ENCODE results near the gene ZMYND11.
"Not testable (repeated sequence)": the region's sequence is repeated elsewhere in the genome, so short reads cannot be mapped to it uniquely, and the experiment has no call there.

ZMYND11 gene

DNA sequence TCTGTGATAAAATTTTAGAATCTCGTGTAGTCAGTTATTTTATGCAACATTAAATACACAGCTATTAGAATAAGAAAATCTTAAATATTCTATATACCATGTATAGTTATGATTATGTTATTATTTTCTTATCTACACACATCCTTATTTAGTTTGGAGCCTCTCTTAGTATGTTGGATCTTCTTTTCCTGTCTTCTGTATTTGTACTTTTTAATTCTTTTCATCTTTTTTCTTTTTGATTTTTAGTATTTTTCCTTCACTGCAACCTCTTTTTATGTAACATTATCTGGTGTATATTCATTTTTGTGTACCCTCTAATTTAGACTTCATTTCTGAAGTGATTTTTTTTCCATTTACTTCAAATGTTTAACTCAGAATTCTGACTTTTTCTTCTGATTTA is 48.9 kb downstream of the ZMYND11 start:
- in situ Hi-C loops (cut with HindIII; ENCODE audit: low pct_ligation_motif_present, low pct_unique_long_range_greater_than_20kb, low sequenced_read_pairs), result no loop called here
- DNase-seq, result no peak

DNA sequence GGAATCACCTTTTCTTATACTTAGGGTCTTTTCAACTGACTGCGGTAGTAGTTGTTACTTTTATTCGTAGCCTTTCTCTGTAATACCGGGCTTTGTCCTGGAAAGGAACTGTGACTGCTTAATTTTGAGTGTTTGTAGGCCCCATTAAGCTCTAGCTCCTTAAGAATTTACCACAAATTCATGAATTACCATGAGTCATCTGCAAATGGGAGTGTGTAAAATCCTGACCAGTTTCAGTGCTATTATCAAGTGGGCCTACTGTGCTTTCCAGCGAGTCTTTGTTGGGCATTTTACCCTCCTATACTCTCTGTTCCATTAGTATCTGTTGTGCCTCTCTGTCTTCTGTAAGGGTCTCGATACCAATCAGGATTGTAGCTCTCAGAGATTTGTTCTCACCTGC is 49.7 kb downstream of the ZMYND11 start:
- peak; percentile 6 for DNase-seq
- in situ Hi-C loops (cut with HindIII; ENCODE audit: low pct_ligation_motif_present, low pct_unique_long_range_greater_than_20kb, low sequenced_read_pairs), result no loop called here

DNA sequence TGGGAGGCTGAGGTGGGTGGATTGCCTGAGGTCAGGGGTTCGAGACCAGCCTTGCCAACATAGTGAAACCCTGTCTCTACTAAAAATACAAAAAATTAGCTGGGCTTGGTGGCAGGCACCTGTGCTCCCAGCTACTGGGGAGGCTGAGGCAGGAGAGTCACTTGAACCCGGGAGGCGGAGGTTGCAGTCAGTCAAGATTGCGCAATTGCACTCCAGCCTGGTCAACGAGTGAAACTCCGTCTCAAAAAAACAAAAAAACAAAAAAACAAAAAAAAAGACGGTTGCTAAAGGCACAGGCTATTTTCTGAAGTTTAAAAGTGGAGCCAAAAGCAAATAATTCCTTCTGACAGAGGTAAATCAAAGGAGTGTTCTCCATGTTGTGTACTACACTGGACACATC is 50.3 kb downstream of the ZMYND11 start:
- in situ Hi-C loops (cut with HindIII; ENCODE audit: low pct_ligation_motif_present, low pct_unique_long_range_greater_than_20kb, low sequenced_read_pairs); DNase-seq: not testable (repeated sequence)

DNA sequence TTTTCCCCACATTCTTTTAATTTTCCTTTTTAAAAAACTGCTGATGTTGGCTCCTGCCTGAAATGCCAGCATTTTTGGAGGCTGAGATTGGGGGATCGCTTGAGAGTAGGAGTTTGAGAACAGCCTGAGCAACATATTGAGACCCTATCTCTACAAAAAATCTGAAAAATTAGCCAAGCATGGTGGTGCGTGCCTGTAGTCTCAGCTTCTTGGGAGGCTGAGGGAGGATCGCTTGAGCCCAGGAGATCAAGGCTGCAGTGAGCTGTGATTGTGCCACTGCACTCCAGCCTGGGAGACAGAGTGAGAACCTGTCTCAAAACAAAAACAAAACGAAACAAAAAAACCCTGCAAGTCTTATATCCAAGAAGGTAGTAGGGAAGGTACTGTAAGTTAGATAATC is 51.7 kb downstream of the ZMYND11 start:
- in situ Hi-C loops (cut with HindIII; ENCODE audit: low pct_ligation_motif_present, low pct_unique_long_range_greater_than_20kb, low sequenced_read_pairs), result no loop called here
- no peak for DNase-seq

DNA sequence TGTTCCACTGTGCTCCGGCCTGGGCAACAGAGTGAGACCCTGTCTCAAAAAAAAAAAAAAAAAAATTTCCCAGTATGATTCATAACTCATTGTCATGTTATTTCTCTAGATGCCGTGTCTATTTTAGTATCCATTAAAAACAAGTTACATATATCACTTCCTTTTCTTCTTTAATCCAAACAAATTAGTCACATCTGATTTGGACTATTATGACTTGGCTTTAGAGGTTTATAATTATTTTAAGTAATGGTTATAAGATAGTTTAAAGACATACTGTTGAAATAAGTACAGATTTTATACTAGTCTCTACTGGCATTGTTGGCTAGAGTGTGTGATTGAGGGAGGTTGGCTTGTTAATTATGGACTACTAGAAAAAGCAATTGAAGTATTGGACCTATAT is 53.3 kb downstream of the ZMYND11 start:
- in situ Hi-C loops (cut with HindIII; ENCODE audit: low pct_ligation_motif_present, low pct_unique_long_range_greater_than_20kb, low sequenced_read_pairs), result no loop called here
- DNase-seq, result no peak

DNA sequence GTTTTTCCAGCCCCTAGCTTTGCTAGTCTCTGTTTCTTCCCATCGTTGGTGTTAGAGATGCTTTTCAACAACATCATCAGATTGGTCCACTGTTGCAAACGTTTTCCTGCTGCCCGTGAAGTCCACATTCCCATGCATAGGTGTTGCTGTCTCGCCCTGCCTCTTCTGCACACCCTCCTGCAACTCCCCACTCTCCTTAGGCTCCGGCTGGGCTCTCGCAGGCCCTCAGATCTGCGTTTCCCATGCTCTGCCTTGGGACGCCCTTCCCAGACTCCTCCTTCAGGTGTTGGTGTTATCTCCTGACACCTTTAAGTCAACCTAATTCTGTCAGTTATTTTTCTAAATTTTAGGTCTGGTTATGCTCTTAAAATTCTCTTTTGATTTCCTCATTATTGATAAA is 55.0 kb downstream of the ZMYND11 start:
- in situ Hi-C loops (cut with HindIII; ENCODE audit: low pct_ligation_motif_present, low pct_unique_long_range_greater_than_20kb, low sequenced_read_pairs), result no loop called here
- DNase-seq, result no peak

DNA sequence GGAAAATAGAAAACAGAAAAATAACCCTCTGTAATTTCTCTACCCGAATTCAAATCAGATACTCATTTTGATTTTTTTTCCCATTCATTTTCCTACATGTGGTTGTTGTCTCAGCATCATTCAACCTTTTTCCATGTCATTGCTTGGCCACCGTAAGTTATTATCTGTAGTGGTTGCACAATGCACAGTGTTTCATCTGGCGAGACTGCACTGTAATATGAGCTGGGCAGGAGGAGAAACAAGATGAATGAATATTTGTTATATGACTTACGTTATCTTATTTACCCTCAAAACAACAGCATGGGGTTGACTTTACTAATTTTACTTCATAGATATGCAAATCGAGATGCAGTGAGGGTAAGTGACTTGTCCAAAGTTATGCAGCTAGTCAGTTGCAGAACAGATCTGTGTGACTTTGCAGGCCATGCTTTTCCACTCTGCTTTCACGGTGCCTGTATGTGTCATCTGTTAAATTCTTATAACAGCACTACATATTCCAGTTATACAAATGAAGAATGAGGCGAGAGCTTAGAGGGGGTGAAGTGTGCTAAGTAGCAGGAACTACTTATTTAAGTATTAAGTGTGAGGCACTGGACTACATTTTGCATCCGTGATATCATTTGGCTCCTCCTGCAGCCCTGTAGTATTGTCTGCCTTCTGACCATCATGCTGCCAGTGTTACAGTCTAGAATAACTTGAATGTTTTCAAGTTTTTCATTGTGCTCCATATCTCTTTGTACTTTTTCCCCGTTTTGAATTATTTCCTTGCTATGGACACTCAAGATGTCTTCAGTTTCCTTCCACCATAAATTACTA is 56.7 kb downstream of the ZMYND11 start:
- DNase-seq, result no peak
- in situ Hi-C loops (cut with HindIII; ENCODE audit: low pct_ligation_motif_present, low pct_unique_long_range_greater_than_20kb, low sequenced_read_pairs), result no loop called here

DNA sequence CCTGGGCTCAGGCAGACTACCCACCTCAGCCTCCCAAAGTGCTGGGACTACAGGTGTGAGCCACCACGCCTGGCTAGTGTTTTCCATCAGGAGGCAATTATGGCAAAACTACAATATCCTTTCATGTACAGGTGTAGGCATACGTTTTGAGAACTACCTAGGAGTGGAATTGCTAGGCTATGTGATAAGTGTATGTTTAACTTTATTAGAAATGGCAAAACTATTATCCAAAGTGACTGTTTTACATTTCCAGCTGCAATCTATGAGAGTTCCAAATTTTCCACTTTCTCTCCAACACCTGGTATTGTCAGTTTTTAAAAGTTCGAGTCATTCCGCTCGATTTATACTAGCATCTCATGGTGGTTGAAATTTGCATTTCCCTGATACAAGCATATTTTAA is 59.0 kb downstream of the ZMYND11 start:
- no peak for DNase-seq
- in situ Hi-C loops (cut with HindIII; ENCODE audit: low pct_ligation_motif_present, low pct_unique_long_range_greater_than_20kb, low sequenced_read_pairs), result no loop called here

DNA sequence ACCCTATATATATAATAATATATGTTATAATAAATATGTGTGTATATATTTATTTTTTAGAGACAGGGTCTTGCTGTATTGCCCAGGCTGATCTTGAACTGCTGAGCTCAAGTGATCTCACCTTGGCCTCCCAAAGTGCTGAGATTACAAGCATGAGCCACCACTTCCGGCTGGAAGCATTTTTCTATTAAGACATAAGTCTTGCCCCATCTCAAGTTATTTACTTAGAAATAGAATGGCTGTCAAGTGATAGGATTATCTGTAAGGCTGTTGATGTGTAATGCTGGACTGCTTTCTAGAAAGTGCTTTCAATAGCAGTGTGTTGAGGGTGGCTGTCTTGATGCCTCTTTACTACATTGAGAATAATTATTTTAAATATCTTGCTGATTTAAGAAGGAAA is 65.2 kb downstream of the ZMYND11 start:
- in situ Hi-C loops (cut with HindIII; ENCODE audit: low pct_ligation_motif_present, low pct_unique_long_range_greater_than_20kb, low sequenced_read_pairs), result no loop called here
- DNase-seq, result no peak

DNA sequence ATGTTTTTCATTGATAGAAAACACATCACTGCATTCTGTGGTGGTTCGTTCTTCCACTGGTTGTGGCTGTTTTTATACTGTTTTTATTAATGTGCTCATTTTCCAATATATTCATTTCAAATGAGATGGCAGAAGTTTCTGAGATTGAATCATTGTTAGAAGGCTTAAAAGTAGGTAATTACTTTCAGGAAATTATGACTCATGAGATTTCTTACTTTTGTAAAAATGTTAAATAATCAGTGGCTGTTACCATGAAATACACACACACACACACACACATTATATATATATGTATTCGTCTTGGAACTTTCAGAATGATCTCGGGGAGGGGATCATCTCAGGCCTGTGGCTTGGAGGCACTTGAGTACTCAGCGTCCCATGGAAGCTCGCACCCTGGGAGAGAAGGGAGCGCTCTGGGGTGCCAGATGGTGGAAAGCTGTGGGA is 66.1 kb downstream of the ZMYND11 start:
- in situ Hi-C loops (cut with HindIII; ENCODE audit: low pct_ligation_motif_present, low pct_unique_long_range_greater_than_20kb, low sequenced_read_pairs), result no loop called here
- DNase-seq, result peak; percentile 36

DNA sequence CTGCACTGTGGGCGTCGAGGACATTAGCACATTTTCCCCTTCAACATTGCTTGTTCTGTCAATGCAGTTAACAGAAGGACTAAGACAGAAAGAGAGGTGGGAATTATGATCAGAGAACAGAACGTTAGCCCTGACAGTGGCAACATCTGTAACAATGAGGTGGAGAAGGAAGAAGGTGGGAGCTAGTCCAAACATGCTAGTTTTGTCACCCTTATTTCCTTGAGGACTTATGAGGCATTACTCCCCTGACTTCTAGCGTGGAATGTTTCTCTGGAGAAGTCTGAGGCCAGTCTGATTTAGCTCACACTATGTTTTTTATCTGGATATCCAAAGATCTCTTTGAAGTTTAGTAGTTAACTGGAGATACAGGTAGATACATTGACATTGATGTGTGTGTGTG is 73.4 kb downstream of the ZMYND11 start:
- in situ Hi-C loops (cut with HindIII; ENCODE audit: low pct_ligation_motif_present, low pct_unique_long_range_greater_than_20kb, low sequenced_read_pairs), result no loop called here
- no peak for DNase-seq

DNA sequence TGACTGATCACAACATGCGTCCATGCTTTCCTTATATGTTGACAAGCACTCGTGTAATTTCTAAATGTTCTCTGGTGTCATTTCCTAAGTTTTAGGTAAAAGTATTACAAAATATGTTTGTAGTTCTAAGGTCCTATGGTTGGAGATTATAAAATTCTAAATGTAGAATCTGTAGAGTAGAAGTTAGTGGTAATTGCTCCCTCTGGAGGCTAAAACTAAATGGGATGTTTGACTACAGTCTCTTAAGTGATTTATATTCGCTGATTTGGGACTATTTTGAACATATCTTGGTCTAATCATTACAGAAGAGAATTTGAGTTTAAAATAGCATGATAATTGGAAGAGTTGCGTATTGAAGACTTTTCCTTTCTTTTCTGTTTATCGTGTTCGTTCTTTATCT is 74.1 kb downstream of the ZMYND11 start:
- in situ Hi-C loops (cut with HindIII; ENCODE audit: low pct_ligation_motif_present, low pct_unique_long_range_greater_than_20kb, low sequenced_read_pairs), result no loop called here
- peak; percentile 25 for DNase-seq

DNA sequence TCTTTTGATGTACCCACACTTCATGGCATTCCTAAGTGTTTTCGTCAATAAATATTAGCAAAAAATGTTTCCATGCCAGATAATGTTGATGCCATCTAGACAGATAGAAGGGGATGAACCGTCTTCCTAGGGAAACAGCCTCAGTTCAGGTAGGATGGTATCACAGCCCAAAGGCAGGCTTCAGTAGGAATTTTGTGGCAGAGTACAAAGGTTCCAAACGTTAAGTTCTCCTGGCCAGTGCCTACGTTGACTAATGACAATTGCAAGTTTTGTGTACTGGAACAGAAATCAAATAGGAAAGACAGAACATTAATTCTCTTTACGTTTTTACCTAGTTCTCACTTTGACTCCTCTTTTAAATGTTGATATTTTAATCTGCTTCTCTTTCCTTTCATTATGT is 75.0 kb downstream of the ZMYND11 start:
- in situ Hi-C loops (cut with HindIII; ENCODE audit: low pct_ligation_motif_present, low pct_unique_long_range_greater_than_20kb, low sequenced_read_pairs), result no loop called here
- DNase-seq, result no peak

DNA sequence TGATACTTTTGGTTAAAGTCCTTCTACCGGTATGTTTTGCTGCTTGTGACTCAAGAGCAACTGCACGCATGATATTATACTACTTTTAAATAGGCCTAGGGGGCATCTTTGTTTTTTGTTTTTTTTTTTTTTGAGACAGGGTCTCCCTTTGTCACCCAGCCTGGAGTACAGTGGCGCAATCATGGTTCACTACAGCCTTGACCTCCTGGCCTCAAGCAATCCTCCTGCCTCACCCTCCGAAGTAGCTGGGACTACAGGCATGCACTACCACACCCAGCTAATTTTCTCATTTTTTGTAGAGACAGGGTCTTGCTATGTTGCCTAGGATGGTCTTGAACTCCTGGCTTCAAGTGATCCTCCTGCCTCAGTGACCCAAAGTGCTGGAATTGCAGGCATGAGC is 80.2 kb downstream of the ZMYND11 start:
- no peak for DNase-seq
- in situ Hi-C loops (cut with HindIII; ENCODE audit: low pct_ligation_motif_present, low pct_unique_long_range_greater_than_20kb, low sequenced_read_pairs), result no loop called here

DNA sequence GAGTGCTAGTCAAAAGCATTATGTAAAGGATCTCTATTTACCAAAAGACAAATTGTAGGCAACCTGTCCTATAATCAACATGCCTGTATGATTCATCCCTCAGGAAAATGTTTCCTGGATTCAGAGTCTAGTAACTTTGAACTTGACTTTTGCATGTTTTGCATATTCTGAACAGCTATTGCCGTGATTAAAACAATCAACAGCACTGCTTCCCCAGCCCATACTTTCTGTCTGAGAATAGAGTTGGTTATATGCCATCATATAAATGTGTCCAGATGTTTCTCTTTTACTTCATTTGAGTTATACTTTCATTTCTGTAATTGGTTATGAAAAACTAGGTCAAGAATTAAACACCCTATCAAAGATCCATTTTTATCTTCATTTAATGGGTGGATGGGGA is 83.5 kb downstream of the ZMYND11 start:
- DNase-seq, result no peak
- in situ Hi-C loops (cut with HindIII; ENCODE audit: low pct_ligation_motif_present, low pct_unique_long_range_greater_than_20kb, low sequenced_read_pairs), result no loop called here

DNA sequence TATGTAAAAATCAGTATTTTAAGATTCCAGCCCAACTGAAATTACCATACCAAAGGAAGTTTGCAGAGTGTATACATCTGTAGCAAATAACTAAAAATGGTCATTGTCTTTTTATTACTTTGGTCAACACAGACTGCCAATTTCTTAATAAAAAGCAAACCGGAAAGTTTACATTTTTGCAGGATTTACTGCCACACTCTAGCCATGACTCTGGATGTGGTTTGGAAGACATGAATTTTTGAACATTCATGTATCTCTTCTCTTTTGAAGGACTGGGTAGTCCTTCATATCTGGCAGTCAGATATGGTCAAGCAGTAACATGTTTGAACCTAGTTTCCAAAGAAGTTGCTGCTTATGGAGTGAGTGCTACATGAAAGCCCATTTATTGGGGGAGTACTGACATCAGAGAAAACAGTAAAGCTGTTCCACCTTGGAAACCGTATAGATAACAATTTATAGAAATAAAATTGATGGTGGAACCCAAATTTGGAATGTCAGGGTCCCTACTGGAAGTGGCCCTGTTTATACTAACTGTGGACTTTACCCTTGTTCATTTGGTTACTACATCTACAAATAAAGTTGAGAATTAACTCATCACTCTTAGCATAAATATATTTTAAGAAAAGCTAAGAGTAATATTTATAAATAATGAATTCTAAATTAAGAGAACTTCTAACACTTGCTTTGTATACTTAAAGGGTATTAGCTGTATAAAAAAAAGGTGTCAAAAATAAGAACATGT is 84.6 kb downstream of the ZMYND11 start:
- in situ Hi-C loops (cut with HindIII; ENCODE audit: low pct_ligation_motif_present, low pct_unique_long_range_greater_than_20kb, low sequenced_read_pairs), result no loop called here
- DNase-seq, result no peak

DNA sequence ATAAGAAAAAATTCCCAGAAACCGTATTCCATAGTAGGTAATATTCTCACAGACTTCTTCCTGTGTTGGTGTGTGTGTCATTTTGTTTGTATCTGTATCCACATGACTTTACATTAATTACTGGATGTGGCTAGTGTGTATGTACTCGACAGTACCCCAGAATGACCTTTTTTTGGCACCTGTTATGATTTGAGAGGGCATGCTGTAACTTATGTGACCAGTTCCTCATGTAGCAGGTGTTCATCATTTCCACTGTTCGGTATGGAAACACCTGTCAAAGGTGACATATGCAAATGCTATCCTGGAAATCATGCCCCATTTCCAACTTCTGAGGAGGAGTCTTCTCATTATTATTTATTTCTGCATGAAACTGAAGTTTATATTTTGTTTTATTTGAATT is 89.3 kb downstream of the ZMYND11 start:
- in situ Hi-C loops (cut with HindIII; ENCODE audit: low pct_ligation_motif_present, low pct_unique_long_range_greater_than_20kb, low sequenced_read_pairs), result no loop called here
- no peak for DNase-seq

DNA sequence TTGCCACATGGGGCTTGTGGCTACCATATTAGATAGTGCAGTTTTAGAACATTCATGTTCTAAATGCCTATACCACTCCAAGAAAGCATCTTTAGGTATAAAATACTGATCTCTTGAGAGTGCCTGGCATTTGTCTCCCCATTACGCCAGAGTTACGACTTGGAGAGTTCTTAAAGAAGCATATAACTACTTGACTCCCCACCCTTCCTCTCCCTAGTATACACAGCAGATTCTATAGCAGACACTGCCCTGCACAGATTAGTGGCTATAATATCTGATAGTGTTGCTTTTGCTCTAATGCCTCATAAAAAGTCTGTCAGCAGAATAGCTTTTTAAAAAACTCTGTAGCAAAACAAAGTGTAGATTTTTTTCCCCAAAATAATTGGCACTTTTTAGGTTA is 90.8 kb downstream of the ZMYND11 start:
- no peak for DNase-seq
- in situ Hi-C loops (cut with HindIII; ENCODE audit: low pct_ligation_motif_present, low pct_unique_long_range_greater_than_20kb, low sequenced_read_pairs), result no loop called here

DNA sequence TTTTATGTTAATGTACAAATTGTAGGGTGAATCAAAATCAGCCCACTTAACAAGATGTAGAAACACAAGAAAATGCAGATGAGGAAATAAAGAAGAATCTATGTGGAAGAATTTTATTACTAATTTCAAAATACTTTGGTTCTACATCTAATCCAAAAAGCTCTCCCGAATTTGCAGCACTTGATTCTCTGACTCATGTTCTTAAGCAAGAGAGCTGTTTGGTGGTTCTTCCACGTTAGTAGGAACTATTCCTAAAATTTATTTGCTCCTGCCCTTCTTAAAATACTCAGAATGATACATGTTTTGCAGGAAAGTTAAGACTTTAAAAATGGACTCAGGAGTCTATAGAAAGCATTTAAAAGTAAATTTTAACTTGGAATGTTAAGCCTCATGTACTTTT is 91.8 kb downstream of the ZMYND11 start:
- DNase-seq, result no peak
- in situ Hi-C loops (cut with HindIII; ENCODE audit: low pct_ligation_motif_present, low pct_unique_long_range_greater_than_20kb, low sequenced_read_pairs), result no loop called here

DNA sequence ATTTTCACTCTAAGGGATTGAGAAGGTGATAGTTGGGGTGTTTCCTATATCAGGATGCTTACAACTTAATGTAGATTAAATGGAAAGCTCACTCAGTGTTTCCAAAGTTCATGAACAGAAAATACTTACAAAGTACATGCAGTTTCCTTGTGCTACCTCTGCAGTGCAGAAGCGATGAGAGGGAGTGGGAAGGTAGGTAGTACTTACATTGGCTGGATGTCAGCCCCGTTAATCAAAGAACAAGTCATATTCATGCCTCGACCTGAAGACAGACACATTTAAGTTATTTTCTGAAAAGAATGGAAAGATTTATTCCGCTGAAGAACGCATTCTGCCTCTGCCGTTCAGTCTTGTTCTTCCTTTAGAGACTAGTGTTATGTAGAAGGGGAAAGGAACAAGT is 93.1 kb downstream of the ZMYND11 start:
- DNase-seq, result no peak
- in situ Hi-C loops (cut with HindIII; ENCODE audit: low pct_ligation_motif_present, low pct_unique_long_range_greater_than_20kb, low sequenced_read_pairs), result no loop called here

All from ACHN (cell line).